Smooth muscle cell of trachea (primary cell): ENCODE results near the gene TEX47. TPM values are rescaled to one million over a fixed set of nuclear protein-coding genes. Genes with fewer than 3 reads are reported as not detected.

Experiments
- total RNA-seq: library from RNA; depleted of rRNA; stranded (reverse); fragments of >200 nt; gene quantifications from 2 replicates; pipeline ENCODE4 v1.2.1, GENCODE V29; 2014

Gene TEX47
- not detected in 2 replicates for total RNA-seq

DNA sequence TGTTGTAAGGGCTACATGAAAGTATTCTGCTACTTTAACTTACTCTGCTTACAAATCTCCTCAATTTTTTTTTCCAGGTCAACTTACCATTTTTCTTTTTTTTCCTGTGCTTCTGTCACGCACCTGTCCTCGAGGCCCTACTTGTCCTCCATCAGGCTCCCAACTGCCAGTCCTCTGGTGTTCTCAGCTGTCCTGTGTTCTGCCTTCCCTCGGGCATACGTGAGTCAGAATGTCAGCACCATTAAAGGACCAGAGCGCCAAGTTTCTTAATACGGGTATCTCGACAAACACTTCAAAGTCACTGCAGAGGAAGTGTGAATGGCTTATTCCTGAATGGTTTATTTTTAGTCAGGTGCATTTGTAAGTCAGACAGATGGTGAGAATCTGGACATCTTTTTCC is at the start of gene TEX47:
Gene TEX47 (minus strand): TSS at position 185 of the 400 bp plus-strand sequence. CDS start 795 bp downstream, outside the sequence.

DNA sequence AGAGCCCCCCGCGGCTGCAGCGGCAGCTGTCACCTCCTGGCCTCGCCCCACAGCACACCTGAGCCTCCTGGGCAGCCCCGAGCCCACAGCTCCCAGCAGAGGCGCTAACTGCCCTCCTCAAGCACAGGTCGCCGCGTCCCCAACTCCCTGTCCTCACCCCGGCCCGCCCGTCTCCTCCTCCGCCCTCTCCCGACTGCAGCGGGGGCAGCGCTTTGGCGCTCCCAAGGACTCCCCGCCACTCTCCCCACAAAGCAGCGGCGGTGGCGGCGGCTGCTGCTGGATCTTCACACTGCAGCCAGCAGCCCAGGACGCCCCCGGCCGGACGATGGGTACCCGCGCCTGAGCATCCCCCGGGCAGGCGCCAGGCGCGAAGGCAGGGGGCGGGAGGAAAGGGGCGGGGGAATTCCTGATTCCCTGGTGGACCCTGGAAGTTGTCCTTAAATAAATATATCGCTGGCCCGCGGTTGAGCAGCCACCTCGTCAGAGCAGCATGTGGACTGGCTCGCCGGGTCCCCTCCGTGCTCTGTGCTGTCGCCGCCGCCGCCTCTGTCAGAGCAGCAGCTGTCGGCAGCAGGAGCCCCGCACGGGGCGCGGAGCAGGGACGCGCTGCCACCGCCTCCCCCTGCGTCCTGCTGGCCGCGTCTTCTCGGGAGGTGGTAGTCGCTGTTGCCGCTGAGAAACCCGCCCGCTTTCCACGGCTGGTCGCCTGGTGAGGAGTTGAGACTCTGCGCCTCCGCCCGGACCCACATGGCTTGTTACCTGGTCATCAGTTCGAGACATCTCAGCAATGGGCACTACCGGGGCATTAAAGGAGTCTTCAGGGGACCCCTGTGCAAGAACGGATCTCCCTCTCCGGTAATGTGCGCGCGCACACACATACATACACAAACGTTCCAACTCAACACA is 36.1 kb downstream of the TEX47 start, which contains the start of gene ZNF804B:
Gene ZNF804B (plus strand): TSS at position 471 of the 906 bp plus-strand sequence. CDS start 277 bp downstream, at position 748.

Other genes with a start within 250 kb of the TEX47 start
- not detected in 2 replicates for gene ZNF804B, start 36.0 kb downstream of the TEX47 start, total RNA-seq